Peyer's patch (tissue), 4 donors: ENCODE data around the gene C1orf74. TPM values are rescaled to one million over a fixed set of nuclear protein-coding genes. Genes with fewer than 3 reads are reported as not detected.

Experiments used
- DNase-seq, 3 donors: peaks; one replicate each; pipeline ENCODE4 v3.0.0-alpha.2; 2017 to 2019
- H3K27ac ChIP-seq, 4 donors: fragments of 200-600 bp; sonication (generic); one replicate each; pipeline ENCODE4 v1.5.1; 2016 to 2019
- H3K27me3 ChIP-seq, 2 donors: fragments of 200-600 bp; sonication (generic); one replicate each; pipeline ENCODE4 v1.5.1; 2019
- H3K36me3 ChIP-seq, 3 donors: fragments of 200-600 bp; sonication (generic); one replicate each; pipeline ENCODE4 v1.5.1; 2016 to 2019
- H3K4me1 ChIP-seq, 4 donors: fragments of 200-600 bp; sonication (generic); one replicate each; pipeline ENCODE4 v1.5.1; 2016 to 2019
- H3K4me3 ChIP-seq, 4 donors: fragments of 200-600 bp; sonication (generic); 1 replicate in 3 of 4; 2 replicates in 1 of 4; pipeline ENCODE4 v1.5.1; 2016 to 2019; ENCODE audit warnings: mild to moderate bottlenecking in 1 of 4
- H3K9me3 ChIP-seq, 4 donors: fragments of 200-600 bp; sonication (generic); one replicate each; pipeline ENCODE4 v1.5.1; 2016 to 2019; ENCODE audit warnings: mild to moderate bottlenecking in 1 of 4
- CTCF ChIP-seq, 6 experiments: fragments of 450-650 bp in 4 of 6; fragments of 200-600 bp in 2 of 6; sonication (generic) in 1 of 6; IDR thresholded peaks; one replicate each; pipeline ENCODE4 v1.5.1; 2017 to 2019; ENCODE audit warnings: antibody characterized with exemption in 6 of 6, mild to moderate bottlenecking in 3 of 6, moderate library complexity in 1 of 6
- POLR2A ChIP-seq, 2 donors: fragments of 450-650 bp; IDR thresholded peaks; one replicate each; pipeline ENCODE4 v1.5.1; 2017; ENCODE audit warnings: antibody characterized with exemption in 2 of 2, mild to moderate bottlenecking in 2 of 2, moderate library complexity in 2 of 2
- total RNA-seq, 4 donors: library from RNA; depleted of rRNA; stranded (reverse); fragments of >200 nt; gene quantifications; one replicate each; pipeline ENCODE4 v1.1.0, GENCODE V29; 2016

Gene C1orf74
- total RNA-seq, 4 donors from 2014 or later: 0.83 to 1.9 (median 1.8) TPM

GRCh38 chr1:209825591-209826434 is 41.5 kb upstream of the C1orf74 start:
- no peak for TF ChIP-seq POLR2A (IDR thresholded peaks at IDR 0.05)
- TF ChIP-seq CTCF (IDR thresholded peaks at IDR 0.05): no peak
- Histone ChIP-seq H3K4me1 (peaks cover 0 to 12% (median 0%) of the 10 kb centered on the region in 4 donors), H3K27me3 (no peaks in the 10 kb centered on the region), H3K9me3 (no peaks in the 10 kb centered on the region), H3K4me3 (no peak overlapping the region), H3K27ac (peak overlapping the region in 2 of 4 donors; percentile 5 to 12), H3K36me3 (peaks cover 0 to 2% (median 0%) of the 10 kb centered on the region in 3 donors)
- no peak for DNase-seq

- no peak overlapping the region for H3K27ac ChIP-seq
- TF ChIP-seq POLR2A (IDR thresholded peaks at IDR 0.05) (no peak), CTCF (IDR thresholded peaks at IDR 0.05) (peak; percentile 68 to 76 (median 70))
- no peaks in the 10 kb centered on the region for H3K9me3 ChIP-seq
- H3K4me1 ChIP-seq: peaks cover 0 to 6% (median 0%) of the 10 kb centered on the region in 4 donors
- no peak overlapping the region for H3K4me3 ChIP-seq
- no peak for DNase-seq
- H3K27me3 ChIP-seq: no peaks in the 10 kb centered on the region
- no peaks in the 10 kb centered on the region for H3K36me3 ChIP-seq
These were observed 39.0 kb upstream of the C1orf74 start for GRCh38 chr1:209823143-209824041.

GRCh38 chr1:209822706-209823105 is 38.3 kb upstream of the C1orf74 start:
- H3K4me3 ChIP-seq: no peak overlapping the region
- no peak overlapping the region for H3K27ac ChIP-seq
- no peak for DNase-seq
- H3K36me3 ChIP-seq: no peaks in the 10 kb centered on the region
- no peaks in the 10 kb centered on the region for H3K9me3 ChIP-seq
- no peak for TF ChIP-seq CTCF (IDR thresholded peaks at IDR 0.05)
- no peak for TF ChIP-seq POLR2A (IDR thresholded peaks at IDR 0.05)
- H3K4me1 ChIP-seq: peaks cover 0 to 6% (median 0%) of the 10 kb centered on the region in 4 donors
- H3K27me3 ChIP-seq: no peaks in the 10 kb centered on the region

- H3K9me3 ChIP-seq: no peaks in the 10 kb centered on the region
- H3K27ac ChIP-seq: no peak overlapping the region
- no peak for DNase-seq
- H3K27me3 ChIP-seq: no peaks in the 10 kb centered on the region
- H3K4me3 ChIP-seq: no peak overlapping the region
- TF ChIP-seq CTCF (IDR thresholded peaks at IDR 0.05) (no peak), POLR2A (IDR thresholded peaks at IDR 0.05) (no peak)
- H3K4me1 ChIP-seq: no peaks in the 10 kb centered on the region
- no peaks in the 10 kb centered on the region for H3K36me3 ChIP-seq
These were observed 36.6 kb upstream of the C1orf74 start for GRCh38 chr1:209820986-209821385.

DNA sequence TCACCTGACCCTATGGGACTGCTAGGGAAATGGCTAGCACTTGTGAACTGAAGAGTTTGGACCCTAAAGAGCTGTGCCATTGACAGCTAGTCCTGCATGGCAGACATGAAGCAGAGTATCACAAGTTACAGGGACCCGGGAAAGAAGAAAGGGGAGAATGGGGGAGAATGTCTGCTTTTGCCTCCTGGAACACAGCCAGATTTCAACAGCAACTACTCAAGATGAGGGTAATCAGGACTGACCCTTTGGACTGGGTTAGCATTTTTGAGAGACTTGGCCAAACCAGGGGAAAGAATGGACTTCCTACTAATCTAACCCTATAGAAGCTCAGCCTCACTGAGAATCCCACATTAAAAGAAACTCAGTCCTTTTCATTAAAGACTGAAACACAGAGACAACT is 34.7 kb upstream of the C1orf74 start:
- no peak overlapping the region for H3K27ac ChIP-seq
- TF ChIP-seq CTCF (IDR thresholded peaks at IDR 0.05) (no peak), POLR2A (IDR thresholded peaks at IDR 0.05) (no peak)
- no peaks in the 10 kb centered on the region for H3K9me3 ChIP-seq
- H3K4me1 ChIP-seq: no peaks in the 10 kb centered on the region
- no peaks in the 10 kb centered on the region for H3K27me3 ChIP-seq
- no peak for DNase-seq
- no peak overlapping the region for H3K4me3 ChIP-seq
- H3K36me3 ChIP-seq: no peaks in the 10 kb centered on the region
